Activated CD8-positive, alpha-beta T cell treated with anti-CD3 and anti-CD28 coated beads for 36 hours (primary cell): ENCODE measurements around the gene FANK1. TPM values are rescaled to one million over a fixed set of nuclear protein-coding genes. Genes with fewer than 3 reads are reported as not detected.

ENCODE experiments used
- ATAC-seq: fragments of 200-7000 bp; cut with Tn5 transposase; one replicate; pipeline ENCODE4 v1.10.0; 2021; ENCODE audit warnings: mild to moderate bottlenecking, moderate library complexity
- CTCF ChIA-PET: fragments of 350-600 bp; sonication (Branson Sonifier 250); formaldehyde crosslinking; loops from one replicate; lab custom pipeline; 2021; ENCODE audit warnings: antibody characterized with exemption; lab: Charles Lee
- POLR2A ChIA-PET: fragments of 350-600 bp; sonication (Branson Sonifier 250); formaldehyde crosslinking; loops from one replicate; lab custom pipeline; 2021; ENCODE audit warnings: antibody characterized with exemption; lab: Charles Lee
- DNase-seq: peaks from one replicate; pipeline ENCODE4 v3.0.0-alpha.2; 2020
- H3K27ac Mint-ChIP-seq: one replicate; pipeline ENCODE4 v1.8.0; 2021; ENCODE audit warnings: mild to moderate bottlenecking, mixed read lengths
- H3K27me3 Mint-ChIP-seq: one replicate; pipeline ENCODE4 v1.8.0; 2021; ENCODE audit warnings: mixed read lengths
- H3K36me3 Mint-ChIP-seq: one replicate; pipeline ENCODE4 v1.8.0; 2021; ENCODE audit warnings: low read depth, mixed read lengths
- H3K4me1 Mint-ChIP-seq: one replicate; pipeline ENCODE4 v1.8.0; 2021; ENCODE audit warnings: low read depth, mixed read lengths
- H3K4me3 Mint-ChIP-seq: one replicate; pipeline ENCODE4 v1.8.0; 2021; ENCODE audit warnings: mild to moderate bottlenecking, moderate library complexity, mixed read lengths
- H3K9me3 Mint-ChIP-seq: one replicate; pipeline ENCODE4 v1.8.0; 2021; ENCODE audit warnings: mixed read lengths
- intact Hi-C: fragments of 100-400 bp; cut with micrococcal nuclease; formaldehyde crosslinking; loops from one replicate; pipeline ENCODE4 v1.10.0; 2022
- total RNA-seq, 2 experiments: library from RNA; stranded (reverse); gene quantifications; one replicate each; pipeline ENCODE4 v1.2.3, GENCODE V29; 2021
- TF ChIP-seq, protein P1 (sequence below): fragments of 200-600 bp; IDR thresholded peaks from one replicate; pipeline ENCODE4 v1.8.0; 2022; ENCODE audit warnings: antibody characterized with exemption, mild to moderate bottlenecking

FANK1 gene
- total RNA-seq, 2 experiments from 2014 or later, result 0.45 to 0.58 TPM

DNA sequence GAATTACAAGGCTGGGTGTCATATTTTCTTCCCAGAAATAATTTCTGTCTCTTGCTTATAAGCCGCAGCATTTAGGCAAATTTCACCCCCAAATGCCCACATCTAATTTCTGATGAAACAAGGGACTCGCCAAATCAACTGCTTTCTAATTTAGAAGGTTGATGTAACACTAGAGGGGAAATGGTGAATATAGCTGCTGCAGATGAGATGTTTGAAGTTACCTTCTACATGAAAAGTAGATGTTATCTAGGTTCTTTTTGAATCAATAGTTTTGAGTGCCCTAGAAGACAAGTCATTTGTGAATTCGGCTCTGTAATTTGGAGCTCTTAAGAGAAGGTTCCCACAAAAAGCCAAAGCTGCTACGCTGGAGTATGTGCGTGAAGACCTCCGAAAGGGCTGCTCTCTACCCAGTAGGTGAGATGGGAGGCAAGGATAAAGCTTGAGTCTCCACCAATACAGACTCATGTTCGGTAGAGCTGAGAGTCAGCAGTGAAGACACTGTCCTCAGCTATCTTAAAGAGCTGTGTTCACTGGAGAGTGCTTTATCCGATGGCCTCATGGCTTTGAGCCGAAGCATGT, 99.5 kb downstream of the FANK1 start:
- TF ChIP-seq, protein P1, sequence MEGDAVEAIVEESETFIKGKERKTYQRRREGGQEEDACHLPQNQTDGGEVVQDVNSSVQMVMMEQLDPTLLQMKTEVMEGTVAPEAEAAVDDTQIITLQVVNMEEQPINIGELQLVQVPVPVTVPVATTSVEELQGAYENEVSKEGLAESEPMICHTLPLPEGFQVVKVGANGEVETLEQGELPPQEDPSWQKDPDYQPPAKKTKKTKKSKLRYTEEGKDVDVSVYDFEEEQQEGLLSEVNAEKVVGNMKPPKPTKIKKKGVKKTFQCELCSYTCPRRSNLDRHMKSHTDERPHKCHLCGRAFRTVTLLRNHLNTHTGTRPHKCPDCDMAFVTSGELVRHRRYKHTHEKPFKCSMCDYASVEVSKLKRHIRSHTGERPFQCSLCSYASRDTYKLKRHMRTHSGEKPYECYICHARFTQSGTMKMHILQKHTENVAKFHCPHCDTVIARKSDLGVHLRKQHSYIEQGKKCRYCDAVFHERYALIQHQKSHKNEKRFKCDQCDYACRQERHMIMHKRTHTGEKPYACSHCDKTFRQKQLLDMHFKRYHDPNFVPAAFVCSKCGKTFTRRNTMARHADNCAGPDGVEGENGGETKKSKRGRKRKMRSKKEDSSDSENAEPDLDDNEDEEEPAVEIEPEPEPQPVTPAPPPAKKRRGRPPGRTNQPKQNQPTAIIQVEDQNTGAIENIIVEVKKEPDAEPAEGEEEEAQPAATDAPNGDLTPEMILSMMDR, result no peak
- no peak overlapping the region for H3K27ac Mint-ChIP-seq
- no peak overlapping the region for H3K4me3 Mint-ChIP-seq
- no peaks in the 10 kb centered on the region for H3K4me1 Mint-ChIP-seq
- ATAC-seq (no peak), DNase-seq (no peak)
- intact Hi-C loops, result no loop called here
- ChIA-PET POLR2A (no interaction called here), CTCF (no interaction called here)
- no peaks in the 10 kb centered on the region for H3K36me3 Mint-ChIP-seq
- no peaks in the 10 kb centered on the region for H3K9me3 Mint-ChIP-seq
- H3K27me3 Mint-ChIP-seq, result peaks cover 1% of the 10 kb centered on the region

DNA sequence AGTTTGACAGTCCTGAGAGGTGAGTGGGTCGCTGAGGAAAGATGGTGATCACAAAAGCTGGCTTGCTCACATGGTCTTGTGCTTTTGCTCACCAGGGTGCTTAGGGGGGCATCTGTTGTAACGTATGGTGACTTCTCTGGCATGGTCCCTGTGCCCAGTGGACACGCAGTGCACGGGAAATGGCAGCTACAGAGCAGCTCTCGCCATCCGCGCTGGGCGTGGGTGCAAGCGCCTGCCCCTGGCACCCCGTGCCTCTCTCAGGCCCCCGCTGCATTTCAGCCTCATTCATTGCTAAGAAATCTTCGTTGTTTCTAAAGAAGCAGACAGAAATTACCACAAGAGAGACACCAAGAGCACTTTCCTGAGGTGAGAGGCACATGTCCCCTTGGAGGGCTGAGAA, 101.2 kb downstream of the FANK1 start:
- no peaks in the 10 kb centered on the region for H3K4me1 Mint-ChIP-seq
- no peak overlapping the region for H3K4me3 Mint-ChIP-seq
- intact Hi-C loops, result no loop called here
- H3K36me3 Mint-ChIP-seq, result no peaks in the 10 kb centered on the region
- H3K27ac Mint-ChIP-seq, result no peak overlapping the region
- H3K9me3 Mint-ChIP-seq, result no peaks in the 10 kb centered on the region
- TF ChIP-seq, protein P1, result no peak
- no peak for ATAC-seq
- H3K27me3 Mint-ChIP-seq, result peaks cover 1% of the 10 kb centered on the region
- POLR2A ChIA-PET, result no interaction called here
- no peak for DNase-seq
- CTCF ChIA-PET, result no interaction called here

GRCh38 chr10:125999694-126000093, 103.3 kb downstream of the FANK1 start:
- peaks cover 1% of the 10 kb centered on the region for H3K27me3 Mint-ChIP-seq
- H3K27ac Mint-ChIP-seq, result no peak overlapping the region
- no peak overlapping the region for H3K4me3 Mint-ChIP-seq
- DNase-seq (no peak), ATAC-seq (no peak)
- POLR2A ChIA-PET, result no interaction called here
- no peaks in the 10 kb centered on the region for H3K4me1 Mint-ChIP-seq
- intact Hi-C loops, result no loop called here
- H3K9me3 Mint-ChIP-seq, result no peaks in the 10 kb centered on the region
- TF ChIP-seq, protein P1, result no peak
- H3K36me3 Mint-ChIP-seq, result no peaks in the 10 kb centered on the region
- CTCF ChIA-PET, result interaction anchor here (1.3 kb wide), 1 partner anchor 18 kb away, joined by 3 read pairs; no protein-coding TSS in a partner anchor

DNA sequence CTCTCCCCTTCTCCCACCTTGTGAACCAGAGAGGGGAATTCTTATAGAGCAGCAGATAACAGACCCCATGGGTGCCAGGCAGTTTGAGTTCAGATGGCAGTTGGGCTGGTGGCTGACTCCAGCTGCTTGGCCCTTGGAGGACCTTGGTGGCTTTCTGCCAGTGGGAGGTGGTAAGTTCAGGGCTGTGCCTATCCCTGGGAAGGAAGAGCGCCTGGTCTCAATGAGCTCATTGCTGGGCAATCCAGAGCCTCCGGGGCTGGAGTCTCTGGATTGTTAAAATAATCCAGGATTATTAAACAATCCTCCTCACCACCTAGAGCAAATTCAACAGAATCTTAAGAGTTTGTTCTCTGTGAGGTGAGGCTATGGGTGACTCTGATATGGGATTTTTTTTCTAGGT, 105.2 kb downstream of the FANK1 start:
- DNase-seq (no peak), ATAC-seq (no peak)
- Mint-ChIP-seq H3K36me3 (no peaks in the 10 kb centered on the region), H3K27ac (no peak overlapping the region), H3K4me1 (no peaks in the 10 kb centered on the region), H3K9me3 (no peaks in the 10 kb centered on the region), H3K4me3 (no peak overlapping the region), H3K27me3 (peaks cover 1% of the 10 kb centered on the region)
- CTCF ChIA-PET, result no interaction called here
- POLR2A ChIA-PET, result no interaction called here
- intact Hi-C loops, result no loop called here
- TF ChIP-seq, protein P1, result no peak

- CTCF ChIA-PET, result no interaction called here
- POLR2A ChIA-PET, result no interaction called here
- intact Hi-C loops, result no loop called here
- Mint-ChIP-seq H3K27ac (no peak overlapping the region), H3K4me1 (no peaks in the 10 kb centered on the region), H3K27me3 (peaks cover 1% of the 10 kb centered on the region), H3K4me3 (no peak overlapping the region), H3K9me3 (no peaks in the 10 kb centered on the region), H3K36me3 (no peaks in the 10 kb centered on the region)
- TF ChIP-seq, protein P1, result no peak
- DNase-seq (no peak), ATAC-seq (no peak)
Observed at GRCh38 chr10:126004752-126005151, 108.4 kb downstream of the FANK1 start.
